GM12878 (cell line): ENCODE results near the gene HHAT.

Source experiments
- CREM ChIP-seq: IDR thresholded peaks from 2 replicates; pipeline ENCODE4 v1.6.1; 2014; ENCODE audit warnings: antibody characterized with exemption, low read depth
- CTCF ChIP-seq, 3 experiments: IDR thresholded peaks in 2 of 3; conservative IDR thresholded peaks in 1 of 3; 2 replicates each; pipeline ENCODE4 v1.5.1; 2011; ENCODE audit warnings: low read depth in 3 of 3, low read length in 3 of 3, mild to moderate bottlenecking in 3 of 3, control low read depth in 2 of 3, moderate library complexity in 2 of 3, inconsistent platforms in 1 of 3, mixed read lengths in 1 of 3; ENCODE audit not compliant: control insufficient read depth in 2 of 3, insufficient read depth in 1 of 3; ENCODE audit errors: extremely low read depth in 1 of 3
- POLR2A ChIP-seq: IDR thresholded peaks from 2 replicates; pipeline ENCODE4 v1.6.1; 2011; ENCODE audit warnings: low read depth, mild to moderate bottlenecking, low read length
- REST ChIP-seq: IDR thresholded peaks from 2 replicates; pipeline ENCODE4 v1.6.1; 2012; ENCODE audit warnings: mild to moderate bottlenecking, low read depth, low read length
- SIX5 ChIP-seq: IDR thresholded peaks from 2 replicates; pipeline ENCODE4 v1.6.1; 2011; ENCODE audit warnings: mild to moderate bottlenecking, low read depth, low read length, moderate library complexity; ENCODE audit not compliant: severe bottlenecking
- SREBF2 ChIP-seq: IDR thresholded peaks from 2 replicates; pipeline ENCODE4 v1.6.1; 2012; ENCODE audit warnings: mild to moderate bottlenecking, low read length

- TF ChIP-seq CREM (no peak), CTCF (IDR thresholded peaks at IDR 0.05 in 2 of 3, conservative IDR thresholded peaks at IDR 0.05 in 1 of 3; ENCODE audit: control insufficient read depth in 2 of 3, extremely low read depth in 1 of 3, insufficient read depth in 1 of 3, low read depth in 3 of 3, low read length in 3 of 3) (no peak), SREBF2 (no peak), REST (no peak), POLR2A (no peak), SIX5 (no peak)
These were observed 48.2 kb downstream of the HHAT start for GRCh38 chr1:210376836-210377372.
